ENCODE results near the gene CAV2.
"Not testable (repeated sequence)": the region's sequence is repeated elsewhere in the genome, so short reads cannot be mapped to it uniquely, and the experiment has no call there.

CAV2 gene

GRCh38 chr7:116499168-116500077 lies at the start of gene CAV2:
CAV2 (plus strand) TSS chr7:116499738; CDS start chr7:116499782, 44 bp downstream.
- intact Hi-C loops (cut with DNase I), result no loop called here
- peak in 7 of 10 donors; percentile 6 to 81 (median 36) for DNase-seq

GRCh38 chr7:116449950-116450349 lies 49.6 kb upstream of the CAV2 start:
- DNase-seq, result no peak

GRCh38 chr7:116451957-116452729 lies 47.4 kb upstream of the CAV2 start:
- DNase-seq, result no peak
- intact Hi-C loops (cut with DNase I), result no loop called here

More at GRCh38 chr7:116449950-116450349, 49.6 kb upstream of the CAV2 start:
- intact Hi-C loops (cut with DNase I), result no loop called here

GRCh38 chr7:116454377-116454776 lies 45.2 kb upstream of the CAV2 start:
- DNase-seq, result no peak
- intact Hi-C loops (cut with DNase I), result no loop called here

GRCh38 chr7:116455009-116455408 lies 44.5 kb upstream of the CAV2 start:
- no peak for DNase-seq
- intact Hi-C loops (cut with DNase I), result no loop called here

GRCh38 chr7:116455499-116455898 lies 44.0 kb upstream of the CAV2 start:
- no peak for DNase-seq
- intact Hi-C loops (cut with DNase I), result no loop called here

GRCh38 chr7:116461500-116461899 lies 38.0 kb upstream of the CAV2 start:
- no peak for DNase-seq

GRCh38 chr7:116463956-116464355 lies 35.6 kb upstream of the CAV2 start:
- no peak for DNase-seq
- intact Hi-C loops (cut with DNase I), result no loop called here

More at GRCh38 chr7:116461500-116461899, 38.0 kb upstream of the CAV2 start:
- intact Hi-C loops (cut with DNase I), result no loop called here

- no peak for DNase-seq
- intact Hi-C loops (cut with DNase I), result no loop called here
These were observed 35.2 kb upstream of the CAV2 start for GRCh38 chr7:116464375-116464774.

GRCh38 chr7:116465125-116465524 lies 34.4 kb upstream of the CAV2 start:
- DNase-seq, result no peak
- intact Hi-C loops (cut with DNase I), result no loop called here

GRCh38 chr7:116468534-116468933 lies 31.0 kb upstream of the CAV2 start:
- intact Hi-C loops (cut with DNase I), result no loop called here
- DNase-seq, result no peak

GRCh38 chr7:116477625-116478024 lies 21.9 kb upstream of the CAV2 start:
- intact Hi-C loops (cut with DNase I), result no loop called here
- DNase-seq, result no peak

GRCh38 chr7:116478834-116479233 lies 20.7 kb upstream of the CAV2 start:
- intact Hi-C loops (cut with DNase I), result no loop called here
- DNase-seq, result no peak

GRCh38 chr7:116483271-116483942 lies 16.1 kb upstream of the CAV2 start:
- no peak for DNase-seq
- intact Hi-C loops (cut with DNase I), result no loop called here

GRCh38 chr7:116484389-116484788 lies 15.1 kb upstream of the CAV2 start:
- intact Hi-C loops (cut with DNase I); DNase-seq: not testable (repeated sequence)

GRCh38 chr7:116487907-116488521 lies 11.5 kb upstream of the CAV2 start:
- intact Hi-C loops (cut with DNase I), result no loop called here
- DNase-seq, result no peak

GRCh38 chr7:116490351-116490750 lies 9.2 kb upstream of the CAV2 start:
- no peak for DNase-seq
- intact Hi-C loops (cut with DNase I), result no loop called here

GRCh38 chr7:116491887-116492653 lies 7.5 kb upstream of the CAV2 start:
- DNase-seq, result no peak
- intact Hi-C loops (cut with DNase I), result no loop called here

GRCh38 chr7:116492654-116493109 lies 6.9 kb upstream of the CAV2 start:
- intact Hi-C loops (cut with DNase I), result no loop called here
- DNase-seq, result no peak

- intact Hi-C loops (cut with DNase I), result no loop called here
- no peak for DNase-seq
These were observed 6.1 kb upstream of the CAV2 start for GRCh38 chr7:116493449-116493848.

Measured in posterior cingulate gyrus (tissue), 11 donors.